ENCODE data around the gene CHRM3.

DNA sequence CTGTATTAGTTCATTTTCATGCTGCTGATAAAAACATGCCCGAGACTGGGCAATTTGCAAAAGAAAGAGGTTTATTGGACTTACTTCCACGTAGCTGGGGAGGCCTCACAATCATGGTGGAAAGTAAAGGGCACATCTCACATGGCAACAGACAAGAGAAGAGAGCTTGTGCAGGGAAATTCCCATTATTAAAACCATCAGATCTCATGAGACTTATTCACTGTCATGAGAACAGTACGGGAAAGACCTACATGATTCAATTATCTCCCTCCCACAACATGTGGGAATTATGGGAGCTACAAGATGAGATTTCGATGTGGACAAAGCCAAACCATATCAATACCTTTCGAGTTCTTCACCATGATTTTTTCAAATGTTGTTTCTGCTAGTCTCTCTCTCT is 3.7 kb upstream of the CHRM3 start:
- TF ChIP-seq, protein P1, sequence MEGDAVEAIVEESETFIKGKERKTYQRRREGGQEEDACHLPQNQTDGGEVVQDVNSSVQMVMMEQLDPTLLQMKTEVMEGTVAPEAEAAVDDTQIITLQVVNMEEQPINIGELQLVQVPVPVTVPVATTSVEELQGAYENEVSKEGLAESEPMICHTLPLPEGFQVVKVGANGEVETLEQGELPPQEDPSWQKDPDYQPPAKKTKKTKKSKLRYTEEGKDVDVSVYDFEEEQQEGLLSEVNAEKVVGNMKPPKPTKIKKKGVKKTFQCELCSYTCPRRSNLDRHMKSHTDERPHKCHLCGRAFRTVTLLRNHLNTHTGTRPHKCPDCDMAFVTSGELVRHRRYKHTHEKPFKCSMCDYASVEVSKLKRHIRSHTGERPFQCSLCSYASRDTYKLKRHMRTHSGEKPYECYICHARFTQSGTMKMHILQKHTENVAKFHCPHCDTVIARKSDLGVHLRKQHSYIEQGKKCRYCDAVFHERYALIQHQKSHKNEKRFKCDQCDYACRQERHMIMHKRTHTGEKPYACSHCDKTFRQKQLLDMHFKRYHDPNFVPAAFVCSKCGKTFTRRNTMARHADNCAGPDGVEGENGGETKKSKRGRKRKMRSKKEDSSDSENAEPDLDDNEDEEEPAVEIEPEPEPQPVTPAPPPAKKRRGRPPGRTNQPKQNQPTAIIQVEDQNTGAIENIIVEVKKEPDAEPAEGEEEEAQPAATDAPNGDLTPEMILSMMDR (conservative IDR thresholded peaks at IDR 0.05; ENCODE audit: low read depth in 2 of 2), result no peak
- TF ChIP-seq POLR2AphosphoS5 (IDR thresholded peaks at IDR 0.05; ENCODE audit: low read depth) (no peak), NANOG (IDR thresholded peaks at IDR 0.05; ENCODE audit: borderline replicate concordance) (no peak), JUNB (IDR thresholded peaks at IDR 0.05; ENCODE audit: unreplicated experiment) (no peak), CREB1 (CRISPR knock-in tag; IDR thresholded peaks at IDR 0.05; ENCODE audit: low read depth) (no peak), EZH2 (IDR thresholded peaks at IDR 0.05; ENCODE audit: low read depth, unreplicated experiment) (no peak), ZNF331 (CRISPR knock-in tag; IDR thresholded peaks at IDR 0.05; ENCODE audit: low read depth) (no peak), ZNF114 (CRISPR knock-in tag; IDR thresholded peaks at IDR 0.05) (no peak)
- TF ChIP-seq, protein P2, sequence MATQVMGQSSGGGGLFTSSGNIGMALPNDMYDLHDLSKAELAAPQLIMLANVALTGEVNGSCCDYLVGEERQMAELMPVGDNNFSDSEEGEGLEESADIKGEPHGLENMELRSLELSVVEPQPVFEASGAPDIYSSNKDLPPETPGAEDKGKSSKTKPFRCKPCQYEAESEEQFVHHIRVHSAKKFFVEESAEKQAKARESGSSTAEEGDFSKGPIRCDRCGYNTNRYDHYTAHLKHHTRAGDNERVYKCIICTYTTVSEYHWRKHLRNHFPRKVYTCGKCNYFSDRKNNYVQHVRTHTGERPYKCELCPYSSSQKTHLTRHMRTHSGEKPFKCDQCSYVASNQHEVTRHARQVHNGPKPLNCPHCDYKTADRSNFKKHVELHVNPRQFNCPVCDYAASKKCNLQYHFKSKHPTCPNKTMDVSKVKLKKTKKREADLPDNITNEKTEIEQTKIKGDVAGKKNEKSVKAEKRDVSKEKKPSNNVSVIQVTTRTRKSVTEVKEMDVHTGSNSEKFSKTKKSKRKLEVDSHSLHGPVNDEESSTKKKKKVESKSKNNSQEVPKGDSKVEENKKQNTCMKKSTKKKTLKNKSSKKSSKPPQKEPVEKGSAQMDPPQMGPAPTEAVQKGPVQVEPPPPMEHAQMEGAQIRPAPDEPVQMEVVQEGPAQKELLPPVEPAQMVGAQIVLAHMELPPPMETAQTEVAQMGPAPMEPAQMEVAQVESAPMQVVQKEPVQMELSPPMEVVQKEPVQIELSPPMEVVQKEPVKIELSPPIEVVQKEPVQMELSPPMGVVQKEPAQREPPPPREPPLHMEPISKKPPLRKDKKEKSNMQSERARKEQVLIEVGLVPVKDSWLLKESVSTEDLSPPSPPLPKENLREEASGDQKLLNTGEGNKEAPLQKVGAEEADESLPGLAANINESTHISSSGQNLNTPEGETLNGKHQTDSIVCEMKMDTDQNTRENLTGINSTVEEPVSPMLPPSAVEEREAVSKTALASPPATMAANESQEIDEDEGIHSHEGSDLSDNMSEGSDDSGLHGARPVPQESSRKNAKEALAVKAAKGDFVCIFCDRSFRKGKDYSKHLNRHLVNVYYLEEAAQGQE (IDR thresholded peaks at IDR 0.05; ENCODE audit: unreplicated experiment), result no peak

Data from GM23338 (cell line).